Measurements from ENCODE around the gene LDB2. TPM values are rescaled to one million over a fixed set of nuclear protein-coding genes. Genes with fewer than 3 reads are reported as not detected.

The LDB2 gene
- total RNA-seq, 1 experiment from 2014 or later, result not detected

GRCh38 chr4:16741287-16741686 lies 157.2 kb downstream of the LDB2 start:
- Histone ChIP-seq H3K4me3 (no peak overlapping the region), H4K20me1 (ENCODE audit: insufficient read depth) (no peaks in the 10 kb centered on the region), H3K9me2 (ENCODE audit: insufficient read depth) (no peaks in the 10 kb centered on the region), H3K9me3 (ENCODE audit: insufficient read depth, low read depth) (no peaks in the 10 kb centered on the region), H3F3A (ENCODE audit: insufficient read depth, low read depth) (no peaks in the 10 kb centered on the region), H2AFZ (no peak overlapping the region), H3K4me2 (no peak overlapping the region), H3K27me3 (ENCODE audit: insufficient read depth, low read depth) (peaks cover 2% of the 10 kb centered on the region; the same call in 1 of the 2 replicates), H3K36me3 (ENCODE audit: low read depth) (no peaks in the 10 kb centered on the region), H3K4me1 (replicated peaks; ENCODE audit: insufficient read depth) (no peaks in the 10 kb centered on the region), H3K79me2 (ENCODE audit: low read depth) (no peaks in the 10 kb centered on the region), H3K27ac (no peak overlapping the region)
- intact Hi-C loops (cut with micrococcal nuclease; ENCODE audit: unreplicated experiment), result no loop called here
- CTCF ChIA-PET, result no interaction called here
- POLR2A ChIA-PET (ENCODE audit: unreplicated experiment), result no interaction called here
- no TSS peak for BruUV-seq (replicated peaks)
- TF ChIP-seq EZH2 (IDR thresholded peaks at IDR 0.05; ENCODE audit: low read depth) (no peak), CTCF (conservative IDR thresholded peaks at IDR 0.05) (no peak)
- DNase-seq, result no peak

GRCh38 chr4:16739997-16740624 lies 158.3 kb downstream of the LDB2 start:
- no peak overlapping the region for H2AFZ ChIP-seq
- H4K20me1 ChIP-seq (ENCODE audit: insufficient read depth), result no peaks in the 10 kb centered on the region
- H3K4me3 ChIP-seq, result no peak overlapping the region
- H3K27me3 ChIP-seq (ENCODE audit: insufficient read depth, low read depth), result peaks cover 10% of the 10 kb centered on the region; the same call in 1 of the 2 replicates
- H3K9me2 ChIP-seq (ENCODE audit: insufficient read depth), result no peaks in the 10 kb centered on the region
- no peaks in the 10 kb centered on the region for H3K9me3 ChIP-seq (ENCODE audit: insufficient read depth, low read depth)
- H3K4me2 ChIP-seq, result no peak overlapping the region
- no TSS peak for BruUV-seq (replicated peaks)
- intact Hi-C loops (cut with micrococcal nuclease; ENCODE audit: unreplicated experiment), result no loop called here
- CTCF ChIA-PET, result no interaction called here
- POLR2A ChIA-PET (ENCODE audit: unreplicated experiment), result interaction anchor here (0.6 kb wide), 1 partner anchor 148 kb away, joined by 3 read pairs; no protein-coding TSS in a partner anchor
- DNase-seq, result no peak
- no peaks in the 10 kb centered on the region for H3K4me1 ChIP-seq (replicated peaks; ENCODE audit: insufficient read depth)
- no peaks in the 10 kb centered on the region for H3K79me2 ChIP-seq (ENCODE audit: low read depth)
- TF ChIP-seq EZH2 (IDR thresholded peaks at IDR 0.05; ENCODE audit: low read depth) (no peak), CTCF (conservative IDR thresholded peaks at IDR 0.05) (no peak)
- no peaks in the 10 kb centered on the region for H3F3A ChIP-seq (ENCODE audit: insufficient read depth, low read depth)
- H3K36me3 ChIP-seq (ENCODE audit: low read depth), result no peaks in the 10 kb centered on the region
- no peak overlapping the region for H3K27ac ChIP-seq

DNA sequence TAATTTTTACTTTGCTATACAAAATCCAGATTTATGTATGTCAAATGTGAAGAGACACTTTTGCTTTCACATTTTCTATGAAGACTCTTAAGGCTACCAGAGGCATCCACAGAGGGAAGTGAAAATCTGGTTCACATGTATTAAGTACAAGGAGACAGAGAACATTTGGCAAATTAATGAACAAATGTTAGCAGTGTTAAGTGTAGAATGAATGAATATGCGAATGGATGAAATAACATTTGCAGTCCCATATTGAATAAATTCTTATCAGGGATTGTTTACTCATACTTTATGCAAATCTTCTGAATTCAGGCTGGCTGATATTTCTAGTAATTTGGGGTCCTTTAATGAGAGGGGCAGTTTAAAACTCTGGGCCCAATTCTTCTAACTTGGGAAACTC lies 159.9 kb downstream of the LDB2 start:
- POLR2A ChIA-PET (ENCODE audit: unreplicated experiment), result no interaction called here
- TF ChIP-seq CTCF (conservative IDR thresholded peaks at IDR 0.05) (no peak), EZH2 (IDR thresholded peaks at IDR 0.05; ENCODE audit: low read depth) (no peak)
- Histone ChIP-seq H3K27ac (no peak overlapping the region), H2AFZ (no peak overlapping the region), H4K20me1 (ENCODE audit: insufficient read depth) (no peaks in the 10 kb centered on the region), H3K9me2 (ENCODE audit: insufficient read depth) (no peaks in the 10 kb centered on the region), H3K79me2 (ENCODE audit: low read depth) (no peaks in the 10 kb centered on the region), H3K4me2 (no peak overlapping the region), H3F3A (ENCODE audit: insufficient read depth, low read depth) (no peaks in the 10 kb centered on the region), H3K36me3 (ENCODE audit: low read depth) (no peaks in the 10 kb centered on the region), H3K4me1 (replicated peaks; ENCODE audit: insufficient read depth) (no peaks in the 10 kb centered on the region), H3K4me3 (no peak overlapping the region), H3K9me3 (ENCODE audit: insufficient read depth, low read depth) (no peaks in the 10 kb centered on the region), H3K27me3 (ENCODE audit: insufficient read depth, low read depth) (peaks cover 10% of the 10 kb centered on the region; the same call in 1 of the 2 replicates)
- no peak for DNase-seq
- CTCF ChIA-PET, result no interaction called here
- no TSS peak for BruUV-seq (replicated peaks)
- intact Hi-C loops (cut with micrococcal nuclease; ENCODE audit: unreplicated experiment), result no loop called here
